Endothelial cell (in vitro differentiated cells): Measurements from ENCODE around the gene ERG. TPM values are rescaled to one million over a fixed set of nuclear protein-coding genes. Genes with fewer than 3 reads are reported as not detected.

Experiments used
- DNase-seq: peaks from one replicate; pipeline ENCODE4 v3.0.0; 2021; ENCODE audit warnings: low spot score
- H3K27ac Mint-ChIP-seq: one replicate; pipeline ENCODE4 v1.8.0; 2021; ENCODE audit warnings: mixed read lengths, inconsistent platforms; ENCODE audit not compliant: unreplicated experiment
- H3K27me3 Mint-ChIP-seq: one replicate; pipeline ENCODE4 v1.8.0; 2021; ENCODE audit warnings: mild to moderate bottlenecking, moderate library complexity, mixed read lengths, inconsistent platforms; ENCODE audit not compliant: unreplicated experiment
- H3K36me3 Mint-ChIP-seq: one replicate; pipeline ENCODE4 v1.8.0; 2021; ENCODE audit warnings: mild to moderate bottlenecking, low read depth, mixed read lengths, inconsistent platforms; ENCODE audit not compliant: unreplicated experiment
- H3K4me1 Mint-ChIP-seq: one replicate; pipeline ENCODE4 v1.8.0; 2021; ENCODE audit warnings: mild to moderate bottlenecking, mixed read lengths, inconsistent platforms; ENCODE audit not compliant: unreplicated experiment
- H3K4me3 Mint-ChIP-seq: one replicate; pipeline ENCODE4 v1.8.0; 2021; ENCODE audit warnings: mild to moderate bottlenecking, mixed read lengths, inconsistent platforms; ENCODE audit not compliant: unreplicated experiment
- H3K9me3 Mint-ChIP-seq: one replicate; pipeline ENCODE4 v1.8.0; 2021; ENCODE audit warnings: mixed read lengths, inconsistent platforms; ENCODE audit not compliant: unreplicated experiment
- total RNA-seq: library from RNA; stranded (reverse); fragmentation: NEBNext Ultra II Directional; extraction: Animal tissue kit (Norgen Biotek cat#: 25700); gene quantifications from one replicate; pipeline ENCODE4 v1.2.1, GENCODE V29; 2021; ENCODE audit not compliant: unreplicated experiment
- TF ChIP-seq, protein P1 (sequence below): fragments of 200-600 bp; sonication (generic); IDR thresholded peaks from one replicate; pipeline ENCODE4 v1.5.0; 2021; ENCODE audit warnings: antibody characterized with exemption; ENCODE audit not compliant: unreplicated experiment

ERG gene
- total RNA-seq, 1 donor from 2014 or later, result 133 TPM

DNA sequence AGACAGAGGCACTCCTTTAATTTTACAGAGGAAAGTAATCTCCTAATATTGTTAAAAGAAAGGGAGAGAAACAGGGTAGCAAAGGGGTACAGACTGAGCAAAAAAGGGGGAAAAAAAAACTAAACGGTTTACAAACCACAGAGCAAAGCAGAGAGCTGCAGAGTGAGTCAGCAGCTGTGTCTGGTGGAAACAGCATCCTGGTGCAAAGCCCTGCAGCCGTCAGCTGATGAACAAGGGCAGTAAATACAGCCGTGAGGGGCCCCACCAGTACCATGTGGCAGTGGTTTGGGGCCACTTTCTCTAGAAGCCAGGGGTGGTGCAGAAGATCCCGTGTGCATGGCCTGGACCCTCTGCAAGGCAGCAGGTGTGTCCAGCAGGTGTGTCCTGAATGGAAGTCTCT, 111.3 kb downstream of the ERG start:
- peaks cover 3% of the 10 kb centered on the region for H3K27me3 Mint-ChIP-seq
- no peak overlapping the region for H3K4me3 Mint-ChIP-seq
- no peak for DNase-seq
- peaks cover 10% of the 10 kb centered on the region for H3K4me1 Mint-ChIP-seq
- peaks cover 27% of the 10 kb centered on the region for H3K36me3 Mint-ChIP-seq
- no peaks in the 10 kb centered on the region for H3K9me3 Mint-ChIP-seq
- no peak overlapping the region for H3K27ac Mint-ChIP-seq
- TF ChIP-seq, protein P1, sequence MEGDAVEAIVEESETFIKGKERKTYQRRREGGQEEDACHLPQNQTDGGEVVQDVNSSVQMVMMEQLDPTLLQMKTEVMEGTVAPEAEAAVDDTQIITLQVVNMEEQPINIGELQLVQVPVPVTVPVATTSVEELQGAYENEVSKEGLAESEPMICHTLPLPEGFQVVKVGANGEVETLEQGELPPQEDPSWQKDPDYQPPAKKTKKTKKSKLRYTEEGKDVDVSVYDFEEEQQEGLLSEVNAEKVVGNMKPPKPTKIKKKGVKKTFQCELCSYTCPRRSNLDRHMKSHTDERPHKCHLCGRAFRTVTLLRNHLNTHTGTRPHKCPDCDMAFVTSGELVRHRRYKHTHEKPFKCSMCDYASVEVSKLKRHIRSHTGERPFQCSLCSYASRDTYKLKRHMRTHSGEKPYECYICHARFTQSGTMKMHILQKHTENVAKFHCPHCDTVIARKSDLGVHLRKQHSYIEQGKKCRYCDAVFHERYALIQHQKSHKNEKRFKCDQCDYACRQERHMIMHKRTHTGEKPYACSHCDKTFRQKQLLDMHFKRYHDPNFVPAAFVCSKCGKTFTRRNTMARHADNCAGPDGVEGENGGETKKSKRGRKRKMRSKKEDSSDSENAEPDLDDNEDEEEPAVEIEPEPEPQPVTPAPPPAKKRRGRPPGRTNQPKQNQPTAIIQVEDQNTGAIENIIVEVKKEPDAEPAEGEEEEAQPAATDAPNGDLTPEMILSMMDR, result no peak

DNA sequence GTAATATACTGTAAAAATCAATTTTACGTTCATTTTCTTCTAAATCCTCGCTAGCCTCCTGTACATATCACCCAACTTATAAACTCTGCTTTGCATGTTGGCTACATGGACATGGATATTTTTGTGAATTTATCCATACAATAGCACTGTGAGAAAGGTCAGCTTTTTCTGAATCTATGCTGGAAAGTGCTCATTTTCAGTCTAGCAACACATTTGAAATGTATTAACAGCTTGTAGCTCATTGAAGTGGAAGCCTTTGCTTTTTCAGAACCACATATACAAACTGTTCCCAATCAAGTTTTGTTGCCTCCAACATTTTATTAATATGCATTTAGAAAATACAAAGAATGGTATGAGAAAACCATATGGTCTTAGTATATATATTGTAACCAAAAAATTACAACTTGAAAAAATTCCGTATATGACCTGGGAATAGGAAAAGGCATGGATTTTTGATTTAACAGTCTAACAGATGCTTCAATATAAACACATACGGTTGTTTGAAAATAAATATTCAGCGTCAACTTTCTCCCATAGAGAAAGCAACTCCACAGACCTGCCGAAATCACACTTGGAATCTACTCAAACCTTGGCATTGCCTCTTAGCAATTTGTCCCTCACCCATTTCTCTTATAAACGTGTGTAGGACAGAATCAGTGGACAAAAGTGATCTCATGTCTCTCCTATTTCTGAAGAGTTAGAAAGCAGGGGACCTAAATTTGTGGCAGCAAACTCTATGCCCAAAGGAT, 112.7 kb downstream of the ERG start:
- DNase-seq, result no peak
- H3K4me1 Mint-ChIP-seq, result peaks cover 10% of the 10 kb centered on the region
- H3K9me3 Mint-ChIP-seq, result no peaks in the 10 kb centered on the region
- H3K27ac Mint-ChIP-seq, result no peak overlapping the region
- H3K36me3 Mint-ChIP-seq, result peaks cover 22% of the 10 kb centered on the region
- TF ChIP-seq, protein P1, result no peak
- no peak overlapping the region for H3K4me3 Mint-ChIP-seq
- H3K27me3 Mint-ChIP-seq, result peaks cover 3% of the 10 kb centered on the region

DNA sequence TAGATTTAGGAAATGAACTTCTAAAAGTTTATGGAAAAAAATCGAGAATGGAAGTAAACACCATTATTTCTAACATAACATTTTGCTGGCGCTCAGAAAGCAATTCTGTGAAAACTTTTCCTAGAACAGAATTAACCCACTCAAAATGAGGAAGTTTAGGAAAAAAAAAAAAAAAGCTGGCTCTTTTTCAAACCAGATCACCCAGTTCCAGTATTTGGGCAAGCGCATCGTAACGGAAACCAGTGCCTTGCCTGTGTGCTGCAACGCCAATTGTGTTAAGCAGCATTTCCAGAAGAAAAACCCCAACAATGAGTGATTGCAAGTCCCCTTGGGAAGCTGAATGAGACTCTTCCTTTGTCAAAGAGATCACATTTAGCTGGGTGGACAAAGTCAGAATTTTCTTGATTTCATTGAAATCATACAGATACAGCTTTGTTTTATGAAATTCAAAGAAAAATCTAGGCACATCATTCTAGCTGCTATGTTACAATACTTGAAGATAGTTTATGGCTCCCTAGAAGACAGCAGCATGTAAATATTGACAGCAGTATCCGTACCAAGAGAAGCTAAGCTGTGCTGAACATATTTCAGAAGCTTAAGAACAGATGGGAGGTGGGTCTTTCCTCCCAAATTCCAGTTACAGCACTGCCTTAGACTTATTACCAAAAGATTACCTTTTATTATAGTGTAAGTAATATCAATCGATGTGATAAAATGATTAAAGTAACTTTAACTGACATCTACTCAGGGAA, 113.4 kb downstream of the ERG start:
- H3K4me1 Mint-ChIP-seq, result peaks cover 7% of the 10 kb centered on the region
- peaks cover 19% of the 10 kb centered on the region for H3K36me3 Mint-ChIP-seq
- TF ChIP-seq, protein P1, result no peak
- no peak overlapping the region for H3K27ac Mint-ChIP-seq
- H3K4me3 Mint-ChIP-seq, result no peak overlapping the region
- no peaks in the 10 kb centered on the region for H3K27me3 Mint-ChIP-seq
- no peak for DNase-seq
- H3K9me3 Mint-ChIP-seq, result no peaks in the 10 kb centered on the region

DNA sequence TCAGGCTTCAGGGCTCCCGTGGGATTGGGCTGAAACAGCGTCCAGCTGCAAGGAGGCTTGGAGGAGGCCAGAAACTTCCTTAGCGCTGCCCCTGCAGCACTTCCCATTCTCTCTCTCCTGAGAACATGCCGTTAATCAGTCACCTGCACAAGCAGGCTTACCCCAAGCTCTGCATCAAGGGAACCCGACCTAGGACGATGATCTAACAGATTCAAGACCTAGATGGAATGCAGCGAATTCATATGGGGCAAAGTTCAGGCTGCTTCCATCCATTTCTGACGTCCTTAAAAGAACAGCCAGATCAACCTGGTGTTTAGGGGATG, 114.1 kb downstream of the ERG start:
- peaks cover 4% of the 10 kb centered on the region for H3K4me1 Mint-ChIP-seq
- DNase-seq, result no peak
- no peak overlapping the region for H3K27ac Mint-ChIP-seq
- TF ChIP-seq, protein P1, result no peak
- no peaks in the 10 kb centered on the region for H3K27me3 Mint-ChIP-seq
- H3K36me3 Mint-ChIP-seq, result peaks cover 19% of the 10 kb centered on the region
- H3K9me3 Mint-ChIP-seq, result no peaks in the 10 kb centered on the region
- H3K4me3 Mint-ChIP-seq, result no peak overlapping the region
